H9 (cell line): ENCODE data around the gene TNNT1. TPM values are rescaled to one million over a fixed set of nuclear protein-coding genes. Genes with fewer than 3 reads are reported as not detected.

Source experiments
- DNase-seq: peaks from one replicate; pipeline ENCODE4 v3.0.0-alpha.2; 2017
- H2AFZ ChIP-seq: one replicate; pipeline ENCODE4 v1.6.1; 2013; ENCODE audit warnings: mild to moderate bottlenecking, low read length, control low read depth, moderate library complexity
- H2AK5ac ChIP-seq: 2 replicates; pipeline ENCODE4 v1.6.1; 2013; ENCODE audit warnings: low read length, control low read depth, mixed read lengths; ENCODE audit not compliant: insufficient read length
- H2BK120ac ChIP-seq: one replicate; pipeline ENCODE4 v1.6.1; 2013; ENCODE audit warnings: low read depth, mild to moderate bottlenecking, low read length, control low read depth, inconsistent platforms; ENCODE audit not compliant: poor library complexity, severe bottlenecking
- H2BK12ac ChIP-seq: 2 replicates; pipeline ENCODE4 v1.6.1; 2013; ENCODE audit warnings: low read length, control low read depth, mixed read lengths, low read depth; ENCODE audit not compliant: insufficient read length
- H2BK15ac ChIP-seq: 2 replicates; pipeline ENCODE4 v1.6.1; 2013; ENCODE audit warnings: low read depth, low read length, control low read depth
- H2BK20ac ChIP-seq: one replicate; pipeline ENCODE4 v1.6.1; 2013; ENCODE audit warnings: low read depth, mild to moderate bottlenecking, low read length, control low read depth, inconsistent platforms; ENCODE audit not compliant: poor library complexity, severe bottlenecking
- H2BK5ac ChIP-seq: 2 replicates; pipeline ENCODE4 v1.6.1; 2013; ENCODE audit warnings: low read length, control low read depth, mixed read lengths; ENCODE audit not compliant: insufficient read length
- H3K14ac ChIP-seq: 2 replicates; pipeline ENCODE4 v1.6.1; 2013; ENCODE audit warnings: low read length, control low read depth; ENCODE audit not compliant: insufficient read depth
- H3K18ac ChIP-seq: 2 replicates; pipeline ENCODE4 v1.6.1; 2013; ENCODE audit warnings: low read depth, mild to moderate bottlenecking, mixed read lengths, low read length, control low read depth; ENCODE audit not compliant: insufficient read length
- H3K23ac ChIP-seq: 2 replicates; pipeline ENCODE4 v1.6.1; 2013; ENCODE audit warnings: low read length, control low read depth, mixed read lengths, low read depth; ENCODE audit not compliant: insufficient read length
- H3K23me2 ChIP-seq: 2 replicates; pipeline ENCODE4 v1.6.1; 2013; ENCODE audit warnings: low read depth, mild to moderate bottlenecking, mixed read lengths, low read length, control low read depth; ENCODE audit not compliant: insufficient read length, poor library complexity, severe bottlenecking
- H3K27ac ChIP-seq: 2 replicates; pipeline ENCODE4 v1.5.1; 2013; ENCODE audit warnings: low read length, control low read depth, mixed read lengths, low read depth; ENCODE audit not compliant: insufficient read length
- H3K27me3 ChIP-seq: 2 replicates; pipeline ENCODE4 v1.6.1; 2013; ENCODE audit warnings: low read length, control low read depth, inconsistent platforms; ENCODE audit not compliant: insufficient read depth
- H3K4ac ChIP-seq: 2 replicates; pipeline ENCODE4 v1.6.1; 2013; ENCODE audit warnings: low read depth, mild to moderate bottlenecking, control low read depth, inconsistent platforms, low read length, moderate library complexity
- H3K4me1 ChIP-seq: 2 replicates; pipeline ENCODE4 v1.6.1; 2013; ENCODE audit warnings: low read length, control low read depth, inconsistent platforms; ENCODE audit not compliant: insufficient read depth
- H3K4me2 ChIP-seq: 2 replicates; pipeline ENCODE4 v1.6.1; 2013; ENCODE audit warnings: low read length, control low read depth, mixed read lengths; ENCODE audit not compliant: insufficient read length, insufficient read depth
- H3K56ac ChIP-seq: 2 replicates; pipeline ENCODE4 v1.6.1; 2013; ENCODE audit warnings: low read depth, mild to moderate bottlenecking, mixed read lengths, low read length, control low read depth; ENCODE audit not compliant: insufficient read length
- H3K79me1 ChIP-seq: 2 replicates; pipeline ENCODE4 v1.6.1; 2013; ENCODE audit warnings: low read depth, mild to moderate bottlenecking, moderate library complexity, low read length, control low read depth, inconsistent platforms; ENCODE audit not compliant: insufficient read depth, poor library complexity, severe bottlenecking
- H3K79me2 ChIP-seq: 2 replicates; pipeline ENCODE4 v1.6.1; 2013; ENCODE audit warnings: low read length, control low read depth, inconsistent platforms; ENCODE audit not compliant: insufficient read depth
- H3K9ac ChIP-seq: 2 replicates; pipeline ENCODE4 v1.6.1; 2013; ENCODE audit warnings: low read length, control low read depth, mixed read lengths; ENCODE audit not compliant: insufficient read length; ENCODE audit errors: extremely low read depth
- H3K9me3 ChIP-seq: one replicate; pipeline ENCODE4 v1.6.1; 2013; ENCODE audit warnings: low read depth, low read length, inconsistent platforms; ENCODE audit not compliant: control insufficient read depth
- H3T11ph ChIP-seq: one replicate; pipeline ENCODE4 v1.6.1; 2013; ENCODE audit warnings: mild to moderate bottlenecking, low read length, control low read depth, inconsistent platforms
- H4K20me1 ChIP-seq: one replicate; pipeline ENCODE4 v1.6.1; 2013; ENCODE audit not compliant: control insufficient read depth, insufficient read length, insufficient read depth
- H4K5ac ChIP-seq: 2 replicates; pipeline ENCODE4 v1.6.1; 2013; ENCODE audit warnings: low read depth, mild to moderate bottlenecking, mixed read lengths, low read length, control low read depth; ENCODE audit not compliant: insufficient read length
- H4K8ac ChIP-seq: replicated peaks from 2 replicates; pipeline ENCODE4 v1.6.1; 2013; ENCODE audit warnings: low read length, control low read depth, mixed read lengths, low read depth; ENCODE audit not compliant: insufficient read length
- H4K91ac ChIP-seq: 2 replicates; pipeline ENCODE4 v1.6.1; 2013; ENCODE audit warnings: low read depth, mild to moderate bottlenecking, moderate library complexity, mixed read lengths, low read length, control low read depth; ENCODE audit not compliant: insufficient read length
- H3K27ac Mint-ChIP-seq, 3 experiments: 2 replicates in 2 of 3; 3 replicates in 1 of 3; pipeline ENCODE4 v1.8.0; 2020 to 2021; ENCODE audit warnings: mixed read lengths in 3 of 3, mild to moderate bottlenecking in 1 of 3, moderate library complexity in 1 of 3
- H3K27me3 Mint-ChIP-seq: 2 replicates; pipeline ENCODE4 v1.8.0; 2021; ENCODE audit warnings: low read depth, mild to moderate bottlenecking, moderate library complexity, mixed read lengths
- H3K36me3 Mint-ChIP-seq, 3 experiments: 2 replicates in 2 of 3; 3 replicates in 1 of 3; pipeline ENCODE4 v1.8.0; 2020 to 2021; ENCODE audit warnings: low read depth in 3 of 3, mixed read lengths in 3 of 3; ENCODE audit not compliant: insufficient read depth in 1 of 3
- H3K4me1 Mint-ChIP-seq, 2 experiments: 2 replicates each; pipeline ENCODE4 v1.8.0; 2020; ENCODE audit warnings: mixed read lengths in 2 of 2
- H3K4me3 Mint-ChIP-seq, 2 experiments: 2 replicates in 1 of 2; 3 replicates in 1 of 2; pipeline ENCODE4 v1.8.0; 2020 to 2021; ENCODE audit warnings: mild to moderate bottlenecking in 2 of 2, mixed read lengths in 2 of 2, moderate library complexity in 1 of 2
- H3K9me3 Mint-ChIP-seq, 2 experiments: 2 replicates in 1 of 2; 3 replicates in 1 of 2; pipeline ENCODE4 v1.8.0; 2020; ENCODE audit warnings: mild to moderate bottlenecking in 2 of 2, mixed read lengths in 2 of 2, moderate library complexity in 1 of 2
- WGBS: extraction: QIAGEN DNeasy Blood & Tissue Kit; methylation state at CpG from one replicate; pipeline ENCODE4 v1.1.7; 2013; ENCODE audit warnings: missing lambda C conversion rate, low lambda C conversion rate, mixed read lengths; ENCODE audit not compliant: insufficient read length; ENCODE audit errors: extremely low coverage; 5-methylcytosine and 5-hydroxymethylcytosine counted together
- total RNA-seq: library from RNA; stranded (reverse); gene quantifications from 2 replicates; pipeline ENCODE4 v1.2.1, GENCODE V29; 2021
- TF ChIP-seq, protein P1 (sequence below): fragments of 200-600 bp; sonication (generic); conservative IDR thresholded peaks from 3 replicates; pipeline ENCODE4 v1.8.0; 2021; ENCODE audit warnings: antibody characterized with exemption, mild to moderate bottlenecking

The TNNT1 gene
- total RNA-seq, 1 experiment from 2014 or later, result 127 TPM

DNA sequence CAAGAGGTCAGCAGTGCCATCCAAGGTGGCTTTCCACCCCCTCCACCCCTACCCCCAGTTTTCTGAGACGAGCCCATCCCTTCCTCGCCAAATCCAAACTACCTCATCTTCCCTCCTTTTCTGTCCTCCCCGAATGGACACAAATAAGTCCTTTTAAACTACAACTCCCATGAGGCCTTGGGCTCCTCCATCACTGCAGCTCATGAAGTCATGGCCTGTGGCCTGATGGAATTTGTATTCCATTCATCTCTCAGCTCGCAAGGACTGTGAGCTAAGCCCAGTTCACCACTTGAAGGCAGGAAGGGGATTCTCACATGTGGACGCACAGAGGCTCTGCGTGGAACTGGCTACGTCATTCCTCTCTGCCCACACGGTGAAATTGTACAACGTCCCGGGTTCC is 47.8 kb upstream of the TNNT1 start:
- no peak overlapping the region for H3K4me3 Mint-ChIP-seq

More for the DNA sequence above, 47.8 kb upstream of the TNNT1 start:
- Histone ChIP-seq H2BK5ac (no peak overlapping the region), H2BK20ac (no peak overlapping the region), H2AK5ac (no peak overlapping the region), H2BK120ac (no peak overlapping the region), H3K4me2 (no peak overlapping the region), H2BK12ac (no peak overlapping the region), H3K23ac (no peak overlapping the region), H4K20me1 (no peaks in the 10 kb centered on the region), H4K91ac (no peak overlapping the region), H2AFZ (no peak overlapping the region), H3K79me1 (no peaks in the 10 kb centered on the region), H3K27ac (no peak overlapping the region), H3K18ac (peak overlapping the region; percentile 44), H3K9ac (no peak overlapping the region), H3K9me3 (no peaks in the 10 kb centered on the region), H2BK15ac (no peak overlapping the region), H3K56ac (no peak overlapping the region), H3T11ph (no peak overlapping the region), H4K5ac (no peak overlapping the region), H4K8ac (no peak overlapping the region), H3K79me2 (no peaks in the 10 kb centered on the region), H3K4me1 (no peaks in the 10 kb centered on the region), H3K4ac (no peak overlapping the region), H3K14ac (no peak overlapping the region), H3K27me3 (no peaks in the 10 kb centered on the region), H3K23me2 (no peaks in the 10 kb centered on the region)
- Mint-ChIP-seq H3K9me3 (no peaks in the 10 kb centered on the region; a peak in 3 of 5 replicates), H3K4me1 (peaks cover 0 to 2% of the 10 kb centered on the region in 2 experiments; a peak in 1 of 4 replicates), H3K27me3 (peaks cover 42% of the 10 kb centered on the region), H3K27ac (no peak overlapping the region), H3K36me3 (no peaks in the 10 kb centered on the region)
- DNase-seq, result no peak
- no CpG with 5 or more reads among the region's 10 CpGs for WGBS
- TF ChIP-seq, protein P1, sequence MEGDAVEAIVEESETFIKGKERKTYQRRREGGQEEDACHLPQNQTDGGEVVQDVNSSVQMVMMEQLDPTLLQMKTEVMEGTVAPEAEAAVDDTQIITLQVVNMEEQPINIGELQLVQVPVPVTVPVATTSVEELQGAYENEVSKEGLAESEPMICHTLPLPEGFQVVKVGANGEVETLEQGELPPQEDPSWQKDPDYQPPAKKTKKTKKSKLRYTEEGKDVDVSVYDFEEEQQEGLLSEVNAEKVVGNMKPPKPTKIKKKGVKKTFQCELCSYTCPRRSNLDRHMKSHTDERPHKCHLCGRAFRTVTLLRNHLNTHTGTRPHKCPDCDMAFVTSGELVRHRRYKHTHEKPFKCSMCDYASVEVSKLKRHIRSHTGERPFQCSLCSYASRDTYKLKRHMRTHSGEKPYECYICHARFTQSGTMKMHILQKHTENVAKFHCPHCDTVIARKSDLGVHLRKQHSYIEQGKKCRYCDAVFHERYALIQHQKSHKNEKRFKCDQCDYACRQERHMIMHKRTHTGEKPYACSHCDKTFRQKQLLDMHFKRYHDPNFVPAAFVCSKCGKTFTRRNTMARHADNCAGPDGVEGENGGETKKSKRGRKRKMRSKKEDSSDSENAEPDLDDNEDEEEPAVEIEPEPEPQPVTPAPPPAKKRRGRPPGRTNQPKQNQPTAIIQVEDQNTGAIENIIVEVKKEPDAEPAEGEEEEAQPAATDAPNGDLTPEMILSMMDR, result no peak
